Adipocyte (in vitro differentiated cells): ENCODE results near the gene SLC25A43.
A peak's percentile ranks its signal among the peaks of the same experiment; 100 is the strongest.
"Not testable (repeated sequence)": the region's sequence is repeated elsewhere in the genome, so short reads cannot be mapped to it uniquely, and the experiment has no call there.

ENCODE experiments used
- DNase-seq: peaks from one replicate; pipeline ENCODE4 v3.0.0-alpha.2; 2015; ENCODE audit warnings: low read depth
- H3K27me3 ChIP-seq: replicated peaks from 2 replicates; pipeline ENCODE4 v1.7.0; 2013; ENCODE audit warnings: mild to moderate bottlenecking, low read length, moderate library complexity; ENCODE audit not compliant: control insufficient read depth, insufficient read depth
- H3K36me3 ChIP-seq: 2 replicates; pipeline ENCODE4 v1.7.0; 2013; ENCODE audit warnings: low read length, mild to moderate bottlenecking, moderate library complexity; ENCODE audit not compliant: control insufficient read depth, insufficient read depth, severe bottlenecking
- H3K4me1 ChIP-seq: 2 replicates; pipeline ENCODE4 v1.7.0; 2013; ENCODE audit warnings: mild to moderate bottlenecking, low read length, moderate library complexity; ENCODE audit not compliant: control insufficient read depth, insufficient read depth
- H3K4me3 ChIP-seq: 2 replicates; pipeline ENCODE4 v1.7.0; 2013; ENCODE audit warnings: mild to moderate bottlenecking, low read length, moderate library complexity
- H3K9ac ChIP-seq: 2 replicates; pipeline ENCODE4 v1.7.0; 2013; ENCODE audit warnings: mild to moderate bottlenecking, low read length, moderate library complexity
- H3K9me3 ChIP-seq: 2 replicates; pipeline ENCODE4 v1.7.0; 2013; ENCODE audit warnings: mild to moderate bottlenecking, low read length, moderate library complexity; ENCODE audit not compliant: control insufficient read depth

SLC25A43 gene

DNA sequence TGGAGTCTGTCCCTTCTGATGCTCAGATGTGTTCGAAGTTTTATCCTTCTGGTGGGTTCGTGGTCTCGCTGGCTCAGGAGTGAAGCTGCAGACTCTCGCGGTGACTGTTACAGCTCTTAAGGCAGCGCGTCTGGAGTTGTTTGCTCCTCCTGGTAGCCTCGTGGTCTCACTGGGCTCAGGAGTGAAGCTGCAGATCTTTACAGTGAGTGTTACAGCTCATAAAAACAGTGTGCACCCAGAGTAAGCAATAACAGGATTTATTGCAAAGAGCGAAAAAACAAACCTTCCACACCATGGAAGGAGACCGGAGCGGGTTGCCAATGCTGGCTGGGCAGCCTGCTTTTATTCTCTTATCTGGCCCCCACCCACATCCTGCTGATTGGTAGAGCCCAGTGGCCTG lies 87.6 kb downstream of the SLC25A43 start:
- no peak for DNase-seq
- Histone ChIP-seq H3K36me3 (no peaks in the 10 kb centered on the region), H3K27me3 (peaks cover 11% of the 10 kb centered on the region)

DNA sequence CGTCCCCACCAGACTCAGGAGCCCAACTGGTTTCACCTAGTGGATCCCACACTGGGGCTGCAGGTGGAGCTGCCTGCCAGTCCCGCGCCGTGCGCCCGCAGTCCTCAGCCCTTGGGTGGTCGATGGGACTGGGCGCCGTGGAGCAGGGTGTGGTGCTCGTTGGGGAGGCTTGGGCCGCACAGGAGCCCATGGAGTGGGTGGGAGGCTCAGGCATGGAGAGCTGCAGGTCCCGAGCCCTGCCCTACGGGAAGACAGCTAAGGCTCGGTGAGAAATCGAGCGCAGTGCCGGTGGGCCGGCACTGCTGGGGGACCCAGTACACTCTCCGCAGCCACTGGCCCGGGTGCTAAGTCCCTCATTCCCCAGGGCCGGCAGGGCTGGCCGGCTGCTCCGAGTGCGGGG lies 88.6 kb downstream of the SLC25A43 start:
- H3K27me3 ChIP-seq, result peaks cover 11% of the 10 kb centered on the region
- not testable (repeated sequence) for H3K9me3 ChIP-seq, H3K4me3 ChIP-seq, H3K9ac ChIP-seq, H3K36me3 ChIP-seq, DNase-seq, H3K4me1 ChIP-seq

More for the DNA sequence above, 87.6 kb downstream of the SLC25A43 start:
- Histone ChIP-seq H3K4me1 (peaks cover 7% of the 10 kb centered on the region), H3K9ac (no peak overlapping the region), H3K9me3 (no peaks in the 10 kb centered on the region), H3K4me3 (no peak overlapping the region)

- Histone ChIP-seq H3K4me3 (no peak overlapping the region), H3K27me3 (peaks cover 11% of the 10 kb centered on the region), H3K9me3 (no peaks in the 10 kb centered on the region), H3K36me3 (no peaks in the 10 kb centered on the region), H3K9ac (no peak overlapping the region), H3K4me1 (no peaks in the 10 kb centered on the region)
- DNase-seq, result peak; percentile 78
Measured at GRCh38 chrX:119488749-119489148, 89.6 kb downstream of the SLC25A43 start.

DNA sequence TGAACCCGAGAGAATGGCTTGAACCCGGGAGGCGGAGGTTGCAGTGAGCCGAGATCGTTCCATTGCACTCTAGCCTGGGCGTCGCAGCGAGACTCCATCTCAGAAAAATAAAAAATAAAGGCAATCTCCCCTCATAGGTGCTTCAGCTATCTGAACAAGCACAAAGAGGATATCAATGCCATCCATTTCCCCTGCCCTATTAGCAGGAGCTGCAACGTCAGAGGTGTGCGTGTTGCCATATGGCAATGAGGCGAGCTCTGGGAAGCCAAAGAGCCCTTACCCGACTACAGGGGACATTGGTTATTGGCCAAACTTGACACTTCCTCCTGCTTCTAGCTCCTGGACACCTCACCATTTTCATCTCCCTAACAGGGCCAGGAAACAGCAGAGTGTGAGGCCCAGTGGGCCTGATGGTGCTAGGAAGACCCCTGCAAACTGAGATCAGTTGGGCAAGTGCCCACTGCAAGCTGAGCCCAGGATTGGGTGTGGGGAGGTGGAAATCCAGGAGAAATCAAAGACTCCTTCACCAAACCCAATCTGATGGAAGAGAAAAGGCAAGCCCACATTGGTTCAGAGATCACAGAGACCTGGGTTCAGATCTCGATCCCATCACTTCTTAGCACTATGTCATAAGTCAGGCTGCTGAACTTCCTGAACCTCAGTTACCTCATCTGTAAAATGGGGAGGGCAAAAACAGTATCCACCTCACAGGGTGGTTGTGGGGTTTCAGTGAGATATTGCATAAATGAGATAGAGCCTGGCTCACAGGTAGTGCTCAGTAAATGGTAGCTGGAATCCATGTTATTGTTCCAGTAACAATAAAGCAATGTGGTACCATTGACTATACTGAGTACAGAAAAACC lies 90.3 kb downstream of the SLC25A43 start:
- Histone ChIP-seq H3K9ac (no peak overlapping the region), H3K36me3 (no peaks in the 10 kb centered on the region), H3K27me3 (peaks cover 11% of the 10 kb centered on the region), H3K9me3 (no peaks in the 10 kb centered on the region), H3K4me1 (no peaks in the 10 kb centered on the region), H3K4me3 (no peak overlapping the region)
- DNase-seq, result no peak

DNA sequence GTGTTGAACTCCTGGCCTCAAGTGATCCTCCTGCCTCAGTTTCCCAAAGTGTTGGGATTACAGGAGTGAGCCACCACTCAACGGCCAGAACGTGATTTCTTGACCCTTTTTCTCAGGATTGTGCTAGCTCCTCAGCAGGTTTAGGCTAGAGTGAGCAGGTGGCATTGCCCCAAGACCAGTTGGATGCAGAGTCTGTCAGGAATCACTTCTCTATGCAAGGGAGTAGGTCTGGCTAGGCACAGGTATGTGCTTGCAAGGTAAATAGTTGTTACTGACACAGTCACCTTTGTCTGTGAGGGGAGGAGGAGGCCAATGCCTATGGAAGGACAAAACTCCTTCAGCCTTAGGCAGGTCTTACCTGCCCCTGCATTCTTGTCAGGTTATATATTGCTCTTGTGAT lies 93.3 kb downstream of the SLC25A43 start:
- Histone ChIP-seq H3K9ac (no peak overlapping the region), H3K27me3 (peaks cover 4% of the 10 kb centered on the region), H3K4me3 (no peak overlapping the region), H3K9me3 (no peaks in the 10 kb centered on the region), H3K36me3 (no peaks in the 10 kb centered on the region), H3K4me1 (no peaks in the 10 kb centered on the region)
- DNase-seq, result no peak

GRCh38 chrX:119493851-119494495 lies 94.8 kb downstream of the SLC25A43 start:
- H3K4me1 ChIP-seq, H3K36me3 ChIP-seq, H3K9ac ChIP-seq, DNase-seq, H3K4me3 ChIP-seq, H3K27me3 ChIP-seq, H3K9me3 ChIP-seq: not testable (repeated sequence)

DNA sequence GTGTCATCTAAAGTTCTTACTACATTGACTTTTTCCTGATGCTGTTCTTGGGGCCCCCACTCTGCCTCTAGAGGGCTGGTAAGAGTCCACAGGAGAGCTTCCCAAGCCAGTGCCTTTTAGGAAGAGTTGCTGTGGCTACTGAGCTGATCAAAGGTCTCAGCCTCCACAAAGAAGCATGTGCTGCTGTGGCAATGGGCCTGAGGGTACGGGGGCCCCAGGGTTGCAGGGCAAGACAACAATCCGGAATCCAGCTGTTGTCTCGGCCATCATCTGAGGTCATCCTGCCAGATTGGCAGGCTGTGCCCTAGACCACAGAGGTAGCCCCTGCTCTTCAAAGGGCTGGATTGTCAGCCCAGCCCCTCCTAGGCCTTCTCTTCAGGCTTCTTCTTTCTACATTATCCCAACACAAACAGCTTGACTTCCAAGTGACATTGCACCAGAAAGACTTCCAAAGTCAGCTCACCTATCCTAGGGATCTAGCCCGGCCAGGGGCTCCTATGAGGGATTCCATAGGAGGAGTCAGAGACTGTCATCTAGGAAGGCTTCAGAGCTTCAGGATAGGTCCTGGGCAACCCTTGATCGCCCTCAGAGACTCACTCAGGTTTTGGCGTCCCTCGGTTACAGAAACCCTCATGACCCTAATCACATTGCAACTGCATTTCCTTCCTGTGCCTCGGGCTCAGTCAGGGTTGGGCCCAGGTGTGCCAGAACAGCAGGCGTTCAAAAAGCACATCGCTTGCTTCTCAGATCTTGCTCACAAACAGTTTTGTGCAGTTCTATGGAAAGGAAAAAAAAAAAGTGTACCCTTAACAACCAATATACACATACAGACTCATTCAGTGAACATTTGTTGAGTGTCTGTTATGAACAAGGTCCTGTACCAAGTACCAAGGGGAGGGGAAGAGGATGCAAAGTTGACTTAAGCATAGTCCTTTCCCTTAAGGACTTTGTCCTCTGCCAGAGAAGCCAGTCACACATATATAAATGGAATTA lies 96.9 kb downstream of the SLC25A43 start:
- no peak overlapping the region for H3K9ac ChIP-seq
- no peaks in the 10 kb centered on the region for H3K4me1 ChIP-seq
- no peak for DNase-seq
- no peaks in the 10 kb centered on the region for H3K27me3 ChIP-seq
- no peaks in the 10 kb centered on the region for H3K9me3 ChIP-seq
- no peaks in the 10 kb centered on the region for H3K36me3 ChIP-seq
- no peak overlapping the region for H3K4me3 ChIP-seq

GRCh38 chrX:119497185-119497584 lies 98.0 kb downstream of the SLC25A43 start:
- H3K4me1 ChIP-seq, result no peaks in the 10 kb centered on the region
- H3K4me3 ChIP-seq, result no peak overlapping the region
- H3K27me3 ChIP-seq, result no peaks in the 10 kb centered on the region
- DNase-seq, result no peak
- H3K36me3 ChIP-seq, result no peaks in the 10 kb centered on the region
- no peak overlapping the region for H3K9ac ChIP-seq
- no peaks in the 10 kb centered on the region for H3K9me3 ChIP-seq

- Histone ChIP-seq H3K9ac (no peak overlapping the region), H3K36me3 (no peaks in the 10 kb centered on the region), H3K4me3 (no peak overlapping the region), H3K9me3 (no peaks in the 10 kb centered on the region), H3K27me3 (no peaks in the 10 kb centered on the region), H3K4me1 (peaks cover 11% of the 10 kb centered on the region)
- no peak for DNase-seq
Measured at GRCh38 chrX:119500061-119500800, 101.1 kb downstream of the SLC25A43 start.

DNA sequence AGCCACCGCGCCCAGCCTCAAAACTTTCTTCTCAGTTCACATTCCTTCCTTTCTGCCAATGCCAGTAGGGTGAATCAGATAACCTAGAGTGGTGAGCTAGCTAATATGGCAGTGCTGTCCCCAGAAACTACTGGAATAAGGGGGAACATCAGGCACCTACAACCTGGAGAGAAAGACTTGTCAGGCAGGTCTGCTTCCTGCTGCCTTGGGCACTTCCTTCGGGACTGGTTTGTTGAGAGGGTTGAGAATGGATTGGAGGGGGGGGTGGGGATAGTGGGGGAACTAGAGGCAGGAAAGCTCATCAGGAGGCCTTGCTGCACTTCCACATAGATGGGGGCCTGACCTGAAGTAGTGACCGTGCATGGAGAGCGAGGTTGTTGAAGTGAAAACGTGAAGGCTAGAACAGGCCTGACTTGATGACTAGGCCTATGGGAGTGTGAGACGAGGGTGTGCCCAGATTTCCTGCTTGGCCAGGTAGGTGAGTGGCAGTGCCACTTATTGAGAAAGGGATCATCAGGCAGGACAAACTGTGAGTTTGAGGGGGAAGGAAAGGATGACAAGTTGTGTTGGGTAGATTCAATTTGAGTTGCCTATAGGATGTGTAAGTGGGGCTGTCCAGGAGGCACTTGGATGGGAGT lies 102.5 kb downstream of the SLC25A43 start:
- no peak for DNase-seq
- Histone ChIP-seq H3K36me3 (no peaks in the 10 kb centered on the region), H3K4me1 (peaks cover 11% of the 10 kb centered on the region), H3K9ac (no peak overlapping the region), H3K4me3 (no peak overlapping the region), H3K27me3 (no peaks in the 10 kb centered on the region), H3K9me3 (no peaks in the 10 kb centered on the region)
